AG04450 (cell line): ENCODE results near the gene ARL2. TPM values are rescaled to one million over a fixed set of nuclear protein-coding genes. Genes with fewer than 3 reads are reported as not detected.

Experiments
- CTCF ChIA-PET: fragments of 300-600, 350-600 bp; formaldehyde crosslinking; extraction: SDS; loops from one replicate; lab custom pipeline; 2022; ENCODE audit warnings: antibody characterized with exemption, inconsistent platforms; lab: Charles Lee
- POLR2A ChIA-PET: fragments of 350-600 bp; formaldehyde crosslinking; extraction: SDS; loops from one replicate; lab custom pipeline; 2021; ENCODE audit warnings: antibody characterized with exemption, inconsistent platforms; lab: Yijun Ruan, JAX
- DNase-seq: peaks from one replicate; pipeline ENCODE4 v3.0.0-alpha.2; 2011; ENCODE audit warnings: low read depth, low spot score
- H3K27ac ChIP-seq: one replicate; pipeline ENCODE4 v1.5.1; 2012; ENCODE audit warnings: low read depth, low read length, control low read depth
- H3K27me3 ChIP-seq: one replicate; pipeline ENCODE4 v1.6.0; 2012; ENCODE audit warnings: low read length; ENCODE audit not compliant: control insufficient read depth, insufficient read depth
- H3K4me3 ChIP-seq: 2 replicates; pipeline ENCODE4 v1.5.1; 2011; ENCODE audit warnings: mild to moderate bottlenecking, low read depth, low read length, control low read depth
- H3K9me3 ChIP-seq: 2 replicates; pipeline ENCODE4 v1.5.1; 2012; ENCODE audit warnings: low read length; ENCODE audit not compliant: control insufficient read depth, insufficient read depth
- polyA plus RNA-seq: library from polyadenylated mRNA; depleted of rRNA; stranded (reverse); fragments of >200 nt; gene quantifications from 2 replicates; pipeline ENCODE4 v1.2.3, GENCODE V29; 2011
- TF ChIP-seq, protein P1 (sequence below): IDR thresholded peaks from 2 replicates; pipeline ENCODE4 v1.5.1; 2011; ENCODE audit warnings: low read depth, low read length, control low read depth, inconsistent platforms

The ARL2 gene
- polyA plus RNA-seq, 1 experiment: 60.7 TPM

GRCh38 chr11:64989416-64989815 is 24.5 kb upstream of the ARL2 start:
- Histone ChIP-seq H3K27me3 (peaks cover 2% of the 10 kb centered on the region), H3K9me3 (no peaks in the 10 kb centered on the region; the same call in 1 of the 2 replicates), H3K27ac (no peak overlapping the region), H3K4me3 (no peak overlapping the region)
- TF ChIP-seq, protein P1, sequence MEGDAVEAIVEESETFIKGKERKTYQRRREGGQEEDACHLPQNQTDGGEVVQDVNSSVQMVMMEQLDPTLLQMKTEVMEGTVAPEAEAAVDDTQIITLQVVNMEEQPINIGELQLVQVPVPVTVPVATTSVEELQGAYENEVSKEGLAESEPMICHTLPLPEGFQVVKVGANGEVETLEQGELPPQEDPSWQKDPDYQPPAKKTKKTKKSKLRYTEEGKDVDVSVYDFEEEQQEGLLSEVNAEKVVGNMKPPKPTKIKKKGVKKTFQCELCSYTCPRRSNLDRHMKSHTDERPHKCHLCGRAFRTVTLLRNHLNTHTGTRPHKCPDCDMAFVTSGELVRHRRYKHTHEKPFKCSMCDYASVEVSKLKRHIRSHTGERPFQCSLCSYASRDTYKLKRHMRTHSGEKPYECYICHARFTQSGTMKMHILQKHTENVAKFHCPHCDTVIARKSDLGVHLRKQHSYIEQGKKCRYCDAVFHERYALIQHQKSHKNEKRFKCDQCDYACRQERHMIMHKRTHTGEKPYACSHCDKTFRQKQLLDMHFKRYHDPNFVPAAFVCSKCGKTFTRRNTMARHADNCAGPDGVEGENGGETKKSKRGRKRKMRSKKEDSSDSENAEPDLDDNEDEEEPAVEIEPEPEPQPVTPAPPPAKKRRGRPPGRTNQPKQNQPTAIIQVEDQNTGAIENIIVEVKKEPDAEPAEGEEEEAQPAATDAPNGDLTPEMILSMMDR: no peak
- POLR2A ChIA-PET: no interaction called here
- CTCF ChIA-PET: no interaction called here
- no peak for DNase-seq

DNA sequence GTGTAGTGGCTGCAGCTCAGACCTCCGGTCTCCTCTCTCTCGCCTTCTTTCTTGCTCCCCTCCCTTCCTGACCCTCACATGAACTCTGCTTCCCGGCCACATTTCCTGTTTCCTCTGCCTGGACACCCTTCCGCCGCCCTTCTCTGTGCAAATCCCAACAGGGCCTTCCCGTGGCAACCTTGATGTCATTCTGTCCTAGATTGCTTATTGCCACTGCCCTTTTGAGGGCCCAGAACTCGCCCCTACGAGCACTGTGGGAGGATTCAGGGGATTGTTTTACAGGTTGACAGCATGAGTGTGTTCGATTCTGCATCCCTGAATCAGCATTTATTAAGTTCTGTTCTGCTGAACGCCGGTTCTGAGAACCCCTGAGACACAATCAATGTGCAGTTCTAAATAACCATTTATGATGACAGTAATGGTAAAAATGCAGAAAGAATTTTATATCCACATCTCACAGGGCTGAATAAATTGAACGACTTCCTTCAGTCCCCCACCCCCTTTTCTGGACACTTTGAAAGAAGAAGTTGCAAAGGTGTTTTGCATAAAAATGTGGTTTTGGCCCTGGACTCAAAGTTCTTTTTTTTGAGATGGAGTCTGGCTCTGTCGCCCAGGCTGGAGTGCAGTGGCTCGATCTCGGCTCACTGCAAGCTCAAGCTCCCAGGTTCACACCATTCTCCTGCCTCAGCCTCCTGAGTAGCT is 23.6 kb upstream of the ARL2 start:
- H3K27ac ChIP-seq: no peak overlapping the region
- H3K27me3 ChIP-seq: peaks cover 2% of the 10 kb centered on the region
- H3K9me3 ChIP-seq: no peaks in the 10 kb centered on the region; the same call in 1 of the 2 replicates
- no peak for DNase-seq
- no peak overlapping the region for H3K4me3 ChIP-seq
- POLR2A ChIA-PET: no interaction called here
- TF ChIP-seq, protein P1: no peak
- CTCF ChIA-PET: no interaction called here

GRCh38 chr11:64994318-64994717 is 19.6 kb upstream of the ARL2 start:
- ChIA-PET POLR2A (no interaction called here), CTCF (no interaction called here)
- H3K4me3 ChIP-seq: no peak overlapping the region
- no peaks in the 10 kb centered on the region; the same call in 1 of the 2 replicates for H3K9me3 ChIP-seq
- DNase-seq: no peak
- no peak overlapping the region for H3K27ac ChIP-seq
- H3K27me3 ChIP-seq: no peaks in the 10 kb centered on the region
- TF ChIP-seq, protein P1: no peak

DNA sequence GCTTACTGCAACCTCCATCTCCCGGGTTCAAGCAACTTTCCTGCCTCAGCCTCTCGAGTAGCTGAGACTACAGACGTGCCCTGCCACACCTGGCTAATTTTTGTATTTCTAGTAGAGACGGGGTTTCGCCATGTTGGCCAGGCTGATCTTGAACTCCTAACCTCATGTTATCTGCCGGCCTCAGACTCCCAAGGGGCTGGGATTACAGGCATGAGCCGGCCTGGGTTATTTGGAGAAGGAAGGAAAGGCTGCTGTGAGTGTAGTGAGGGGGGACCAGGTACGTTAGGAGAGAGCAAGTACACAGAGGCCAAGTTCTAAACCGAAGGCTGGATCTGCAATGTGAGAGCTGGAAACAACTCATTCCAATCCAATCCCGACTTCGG is 17.6 kb upstream of the ARL2 start:
- Histone ChIP-seq H3K27me3 (no peaks in the 10 kb centered on the region), H3K27ac (no peak overlapping the region), H3K4me3 (peak overlapping the region; percentile 58), H3K9me3 (no peaks in the 10 kb centered on the region)
- TF ChIP-seq, protein P1: no peak
- CTCF ChIA-PET: interaction anchor here (0.8 to 2.4 kb wide), 8 partner anchors 10 to 152 kb away, joined by 3 to 23 read pairs (median 4); partner anchors contain the start of genes ARL2, CDC42BPG and MAJIN
- DNase-seq: no peak
- POLR2A ChIA-PET: no interaction called here

DNA sequence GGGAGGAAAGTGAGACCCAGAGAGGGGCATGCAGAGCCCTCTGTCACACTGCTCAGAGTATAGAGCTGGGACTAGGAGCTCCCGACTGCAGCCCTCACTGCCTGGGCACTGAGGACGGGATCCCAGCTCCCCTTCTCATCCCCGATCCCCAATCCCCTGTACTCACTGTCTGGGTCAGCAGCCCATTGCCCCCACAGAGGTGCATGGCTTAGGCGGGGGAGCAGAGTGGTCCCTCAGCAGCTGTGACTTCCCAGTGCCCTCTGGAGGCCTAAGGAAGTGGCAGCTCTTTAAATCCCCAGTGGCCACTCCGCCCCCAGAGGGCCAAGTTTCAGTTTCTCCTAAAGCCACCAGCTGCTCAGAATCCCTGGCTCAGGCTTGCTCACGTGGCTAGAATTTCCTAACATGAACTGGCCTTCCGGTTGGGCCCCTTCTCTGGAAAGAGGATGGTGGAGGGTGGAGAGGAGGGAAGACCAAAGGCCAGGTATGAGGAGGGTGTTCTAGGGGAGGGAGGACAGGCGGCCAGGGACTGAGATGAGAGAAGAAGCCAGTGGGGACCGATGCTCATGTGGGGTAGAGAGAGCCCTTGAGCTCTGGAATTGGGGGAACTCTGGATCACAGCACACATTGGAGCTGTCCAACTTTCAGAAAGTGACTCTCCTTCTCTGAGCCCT is 17.1 kb upstream of the ARL2 start, which contains the start of gene BATF2:
TSS of gene BATF2 (minus strand) at position 262 of the 671 bp plus-strand sequence. CDS start at position 205, 57 bp downstream.
- Histone ChIP-seq H3K4me3 (peak within 1 kb of the TSS; percentile 58), H3K27ac (peak within 1 kb of the TSS; percentile 13), H3K9me3 (no peaks in the 10 kb centered on the region), H3K27me3 (no peaks in the 10 kb centered on the region)
- TF ChIP-seq, protein P1: peak; percentile 58
- POLR2A ChIA-PET: interaction anchor here (0.6 to 1.0 kb wide), 2 partner anchors 10 to 100 kb away, joined by 3 to 5 read pairs; no protein-coding TSS in a partner anchor
- no peak for DNase-seq
- CTCF ChIA-PET: interaction anchor here (0.7 to 2.4 kb wide), 9 partner anchors 11 to 153 kb away, joined by 3 to 23 read pairs (median 4); partner anchors contain the start of genes ARL2, CDC42BPG and MAJIN
